ENCODE results near the gene EDNRA.

GRCh38 chr4:147528054-147528453 is 47.2 kb downstream of the EDNRA start:
- TF ChIP-seq, protein P1, sequence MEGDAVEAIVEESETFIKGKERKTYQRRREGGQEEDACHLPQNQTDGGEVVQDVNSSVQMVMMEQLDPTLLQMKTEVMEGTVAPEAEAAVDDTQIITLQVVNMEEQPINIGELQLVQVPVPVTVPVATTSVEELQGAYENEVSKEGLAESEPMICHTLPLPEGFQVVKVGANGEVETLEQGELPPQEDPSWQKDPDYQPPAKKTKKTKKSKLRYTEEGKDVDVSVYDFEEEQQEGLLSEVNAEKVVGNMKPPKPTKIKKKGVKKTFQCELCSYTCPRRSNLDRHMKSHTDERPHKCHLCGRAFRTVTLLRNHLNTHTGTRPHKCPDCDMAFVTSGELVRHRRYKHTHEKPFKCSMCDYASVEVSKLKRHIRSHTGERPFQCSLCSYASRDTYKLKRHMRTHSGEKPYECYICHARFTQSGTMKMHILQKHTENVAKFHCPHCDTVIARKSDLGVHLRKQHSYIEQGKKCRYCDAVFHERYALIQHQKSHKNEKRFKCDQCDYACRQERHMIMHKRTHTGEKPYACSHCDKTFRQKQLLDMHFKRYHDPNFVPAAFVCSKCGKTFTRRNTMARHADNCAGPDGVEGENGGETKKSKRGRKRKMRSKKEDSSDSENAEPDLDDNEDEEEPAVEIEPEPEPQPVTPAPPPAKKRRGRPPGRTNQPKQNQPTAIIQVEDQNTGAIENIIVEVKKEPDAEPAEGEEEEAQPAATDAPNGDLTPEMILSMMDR (IDR thresholded peaks at IDR 0.05), result no peak
- TF ChIP-seq POLR2AphosphoS5 (IDR thresholded peaks at IDR 0.05; ENCODE audit: low read depth, low read length) (no peak), REST (IDR thresholded peaks at IDR 0.05; ENCODE audit: insufficient read depth in 1 of 2, low read depth in 2 of 2, low read length in 1 of 2) (no peak), TCF7L2 (IDR thresholded peaks at IDR 0.05; ENCODE audit: low read depth, low read length) (no peak)
